CD4-positive, alpha-beta T cell treated with Interleukin-2 at 100 ng/mL for 4 hours (primary cell): Measurements from ENCODE around the gene ZBTB39.
"Not testable (repeated sequence)": the region's sequence is repeated elsewhere in the genome, so short reads cannot be mapped to it uniquely, and the experiment has no call there.

Experiments
- DNase-seq: peaks from one replicate; pipeline ENCODE4 v3.0.0-alpha.2; 2020; ENCODE audit warnings: low spot score

The ZBTB39 gene

DNA sequence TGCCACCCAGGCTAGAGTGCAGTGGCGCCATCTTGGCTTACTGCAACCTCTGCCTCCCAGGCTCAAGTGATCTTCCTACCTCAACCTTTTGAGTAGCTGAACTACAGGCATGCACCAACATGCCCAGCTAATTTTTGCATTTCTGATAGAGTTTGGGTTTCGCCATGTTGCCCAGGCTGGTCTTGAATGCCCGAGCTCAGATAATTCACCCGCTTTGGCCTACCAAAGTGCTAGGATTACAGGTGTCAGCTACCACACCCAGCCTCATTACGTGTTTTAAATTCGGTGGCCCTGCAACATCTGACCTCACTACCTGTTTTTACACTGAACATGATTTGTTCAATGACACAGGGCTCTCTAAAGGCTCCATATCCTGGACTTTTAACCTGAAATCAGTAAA, 26.1 kb downstream of the ZBTB39 start:
- DNase-seq: no peak

DNA sequence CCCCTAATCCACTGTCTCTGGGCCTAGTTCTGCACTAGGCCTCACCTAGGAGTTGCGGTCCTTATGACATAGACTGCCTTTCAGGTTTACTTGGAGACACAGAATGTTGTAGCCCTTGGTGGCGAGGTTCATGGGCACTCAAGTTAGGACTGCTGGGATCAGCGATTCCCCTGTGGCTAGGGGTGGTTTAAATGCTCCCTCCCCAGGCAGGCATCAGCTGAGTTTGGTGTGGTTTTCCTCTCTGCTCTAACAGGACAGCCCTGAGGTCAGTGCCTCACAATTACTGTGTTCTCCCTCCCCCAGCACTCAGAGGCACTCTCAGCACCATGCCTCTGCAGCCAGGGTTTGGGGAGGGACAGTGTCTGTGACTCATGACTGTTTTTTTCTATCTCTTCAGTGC, 26.7 kb downstream of the ZBTB39 start:
- no peak for DNase-seq

DNA sequence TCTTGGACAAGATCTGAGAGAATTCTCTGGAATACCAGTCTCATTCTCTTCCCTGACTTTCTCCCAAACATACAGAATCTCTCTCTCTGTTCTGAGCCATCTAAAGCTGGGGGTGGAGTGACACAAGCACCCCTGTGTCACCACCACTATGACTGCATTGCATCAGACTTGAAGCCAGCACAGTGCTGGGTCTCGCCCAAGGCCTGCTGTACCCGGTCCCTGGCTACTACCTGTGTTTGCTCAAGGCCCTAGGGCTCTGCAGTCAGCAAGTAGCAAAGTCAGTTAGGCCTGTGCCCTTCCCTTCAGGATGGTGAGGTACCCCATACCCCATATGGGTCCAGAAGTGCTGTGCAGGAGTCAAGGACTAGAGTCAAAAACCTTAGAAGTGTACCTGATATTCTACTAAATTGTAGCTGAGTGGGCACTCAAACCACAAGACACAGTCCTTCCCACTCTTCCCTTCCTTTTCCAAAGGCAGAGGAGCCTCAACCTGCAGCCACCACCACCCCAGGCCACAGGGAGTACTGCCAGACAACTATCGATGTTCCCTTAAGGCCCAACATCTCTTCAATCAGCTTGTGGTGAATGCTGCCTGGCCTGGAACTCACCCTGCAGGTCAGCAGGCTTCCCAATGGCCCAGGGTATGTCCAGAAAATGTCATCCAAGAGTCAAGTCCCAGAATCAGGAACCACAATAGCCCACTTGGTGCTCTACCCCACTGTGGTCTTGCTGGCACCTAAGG, 27.8 kb downstream of the ZBTB39 start:
- no peak for DNase-seq

DNA sequence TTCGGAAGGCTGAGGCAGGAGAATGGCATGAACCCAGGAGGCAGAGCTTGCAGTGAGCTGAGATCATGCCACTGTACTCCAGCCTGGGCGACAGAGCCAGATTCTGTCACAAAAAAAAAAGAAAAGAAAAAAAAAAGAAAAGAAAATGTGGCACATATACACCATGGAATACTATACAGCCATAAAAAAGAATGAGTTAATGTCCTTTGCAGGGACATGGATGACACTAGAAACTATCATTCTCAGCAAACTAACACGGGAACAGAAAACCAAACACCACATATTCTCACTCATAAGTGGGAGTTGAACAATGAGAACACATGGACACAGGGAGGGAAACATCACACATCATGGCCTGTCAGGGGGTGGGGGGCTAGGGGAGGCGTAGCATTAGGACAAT, 29.0 kb downstream of the ZBTB39 start:
- not testable (repeated sequence) for DNase-seq

DNA sequence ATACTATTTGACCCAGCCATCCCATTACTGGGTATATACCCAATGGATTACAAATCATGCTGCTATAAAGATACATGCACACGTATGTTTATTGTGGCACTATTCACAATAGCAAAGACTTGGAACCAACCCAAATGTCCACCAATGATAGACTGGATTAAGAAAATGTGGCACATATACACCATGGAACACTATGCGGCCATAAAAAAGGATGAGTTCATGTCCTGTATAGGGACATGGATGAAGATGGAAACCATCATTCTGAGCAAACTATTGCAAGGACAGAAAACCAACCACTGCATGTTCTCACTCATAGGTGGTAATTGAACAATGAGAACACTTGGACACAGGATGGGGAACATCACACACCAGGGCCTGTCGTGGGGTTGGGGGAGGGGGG, 32.1 kb downstream of the ZBTB39 start:
- DNase-seq: not testable (repeated sequence)

DNA sequence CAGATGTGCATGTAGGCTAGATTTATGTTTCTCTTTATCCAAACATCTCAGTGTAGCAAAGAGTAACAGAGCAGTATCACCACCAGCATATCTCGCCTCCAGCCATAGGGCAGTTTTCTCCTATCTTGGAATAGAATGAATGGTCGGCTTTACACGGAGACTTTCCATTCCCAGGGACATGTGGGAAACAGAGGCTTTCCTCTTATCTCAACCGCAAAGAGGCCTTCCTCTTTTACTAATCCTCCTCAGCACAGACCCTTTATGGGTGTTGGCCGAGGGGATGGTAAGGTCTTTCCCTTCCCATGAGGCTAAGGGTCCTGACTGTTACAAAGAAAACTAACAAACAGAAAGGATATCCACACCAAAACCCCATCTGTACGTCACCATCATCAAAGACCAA, 37.4 kb downstream of the ZBTB39 start:
- DNase-seq: not testable (repeated sequence)

DNA sequence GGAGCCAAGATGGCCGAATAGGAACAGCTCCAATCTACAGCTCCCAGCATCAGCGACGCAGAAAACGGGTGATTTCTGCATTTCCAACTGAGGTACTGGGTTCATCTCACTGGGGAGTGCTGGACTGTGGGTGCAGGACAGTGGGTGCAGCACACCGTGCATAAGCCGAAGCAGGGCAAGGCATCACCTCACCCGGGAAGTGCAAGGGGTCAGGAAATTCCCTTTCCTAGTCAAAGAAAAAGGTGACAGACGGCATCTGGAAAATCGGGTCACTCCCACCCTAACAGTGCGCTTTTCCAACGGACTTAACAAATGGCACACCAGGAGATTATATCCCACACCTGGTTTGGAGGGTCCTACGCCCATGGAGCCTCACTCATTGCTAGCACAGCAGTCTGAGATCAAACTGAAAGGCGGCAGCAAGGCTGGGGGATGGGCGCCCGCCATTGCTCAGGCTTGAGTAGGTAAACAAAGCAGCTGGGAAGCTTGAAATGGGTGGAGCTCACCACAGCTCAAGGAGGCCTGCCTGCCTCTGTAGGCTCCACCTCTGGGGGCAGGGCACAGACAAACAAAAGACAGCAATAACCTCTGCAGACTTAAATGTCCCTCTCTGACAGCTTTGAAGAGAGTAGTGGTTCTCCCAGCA, 40.2 kb downstream of the ZBTB39 start:
- DNase-seq: not testable (repeated sequence)

DNA sequence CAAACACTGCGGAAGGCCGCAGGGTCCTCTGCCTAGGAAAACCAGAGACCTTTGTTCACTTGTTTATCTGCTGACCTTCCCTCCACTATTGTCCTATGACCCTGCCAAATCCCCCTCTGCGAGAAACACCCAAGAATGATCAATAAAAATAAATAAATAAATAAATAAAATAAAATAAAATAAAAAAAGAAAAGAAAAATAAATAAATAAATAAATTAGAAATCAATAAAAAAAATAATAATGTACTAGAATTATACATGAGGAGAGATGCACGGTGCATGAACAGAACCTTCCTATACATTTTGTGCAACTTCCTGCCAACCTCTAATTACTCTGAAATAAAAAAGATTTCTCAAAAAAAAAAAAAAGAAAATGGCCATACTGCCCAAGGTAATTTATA, 41.2 kb downstream of the ZBTB39 start:
- not testable (repeated sequence) for DNase-seq

DNA sequence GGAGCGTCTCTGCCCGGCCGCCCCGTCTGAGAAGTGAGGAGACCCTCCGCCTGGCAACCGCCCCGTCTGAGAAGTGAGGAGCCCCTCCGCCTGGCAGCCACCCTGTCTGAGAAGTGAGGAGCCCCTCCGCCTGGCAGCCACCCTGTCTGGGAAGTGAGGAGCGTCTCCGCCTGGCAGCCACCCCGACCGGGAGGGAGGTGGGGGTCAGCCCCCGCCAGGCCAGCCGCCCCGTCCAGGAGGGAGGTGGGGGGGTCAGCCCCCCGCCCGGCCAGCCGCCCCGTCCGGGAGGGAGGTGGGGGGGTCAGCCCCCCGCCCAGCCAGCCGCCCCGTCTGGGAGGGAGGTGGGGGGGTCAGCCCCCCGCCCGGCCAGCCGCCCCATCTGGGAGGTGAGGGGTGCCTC, 42.8 kb downstream of the ZBTB39 start:
- not testable (repeated sequence) for DNase-seq

DNA sequence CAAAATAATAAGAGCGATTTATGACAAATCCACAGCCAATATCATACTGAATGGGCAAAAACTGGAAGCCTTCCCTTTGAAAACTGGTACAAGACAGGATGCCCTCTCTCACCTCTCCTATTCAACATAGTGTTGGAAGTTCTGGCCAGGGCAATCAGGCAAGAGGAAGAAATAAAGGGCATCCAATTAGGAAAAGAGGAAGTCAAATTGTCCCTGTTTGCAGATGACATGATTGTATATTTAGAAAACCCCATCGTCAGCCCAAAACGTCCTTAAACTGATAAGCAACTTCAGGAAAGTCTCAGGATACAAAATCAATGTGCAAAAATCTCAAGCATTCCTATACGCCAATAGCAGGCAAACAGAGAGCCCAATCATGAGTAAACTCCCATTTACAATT, 44.1 kb downstream of the ZBTB39 start:
- not testable (repeated sequence) for DNase-seq

DNA sequence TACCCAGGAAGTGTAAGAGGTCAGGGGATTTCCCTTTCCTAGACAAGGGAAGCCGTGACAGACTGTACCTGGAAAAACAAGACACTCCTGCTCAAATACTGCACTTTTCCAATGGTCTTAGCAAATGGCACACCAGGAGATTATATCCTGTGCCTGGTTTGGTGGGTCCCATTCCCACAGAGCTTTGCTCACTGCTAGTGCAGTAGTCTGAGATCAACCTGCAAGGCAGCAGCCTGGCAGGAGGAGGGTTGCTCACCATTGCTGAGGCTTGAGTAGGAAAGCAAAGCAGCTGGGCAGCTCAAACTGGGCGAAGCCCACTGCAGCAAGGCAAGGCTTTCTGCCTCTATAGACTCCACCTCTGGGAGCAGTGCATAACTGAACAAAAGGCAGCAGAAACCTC, 47.9 kb downstream of the ZBTB39 start:
- DNase-seq: no peak

DNA sequence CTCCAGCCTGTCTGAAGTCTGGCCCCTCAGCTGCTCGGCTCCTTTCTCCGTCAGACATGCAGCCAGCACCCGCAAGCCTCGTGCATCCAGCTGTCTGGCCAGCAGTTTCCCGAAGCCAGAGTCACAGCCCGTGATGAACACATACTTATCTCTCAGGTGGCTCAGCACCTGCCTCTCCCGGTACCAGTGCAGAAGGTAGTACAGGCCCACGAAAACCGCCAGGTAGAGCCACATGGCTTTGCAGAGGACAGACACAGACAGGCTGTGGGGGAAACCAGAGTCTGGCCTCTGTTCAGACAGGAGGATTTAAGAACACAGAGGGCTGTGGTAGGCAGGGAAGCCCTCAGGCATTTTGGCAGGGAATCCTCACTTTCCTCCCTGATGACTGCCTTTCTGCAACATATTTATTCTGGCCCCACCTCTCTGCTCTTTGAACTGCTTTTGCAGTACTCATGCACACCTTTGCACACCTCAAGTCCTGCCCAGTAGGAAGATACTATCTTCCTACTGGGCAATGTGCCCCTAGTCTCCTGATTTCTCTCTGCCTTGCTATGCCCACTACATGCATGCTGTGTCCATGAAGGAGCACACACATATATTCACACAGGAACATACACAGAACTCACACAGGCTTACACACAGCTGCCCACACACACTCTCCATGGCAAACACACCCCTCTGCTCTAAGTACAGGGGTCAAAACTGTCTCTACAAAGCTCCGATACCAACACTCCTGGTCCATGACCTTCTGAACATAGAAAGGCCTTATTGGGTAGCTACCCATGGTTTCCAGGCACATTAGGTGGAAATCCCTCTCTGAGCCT, 48.9 kb downstream of the ZBTB39 start, which contains the start of gene RDH16:
RDH16 (minus strand) TSS at position 380 of the 824 bp plus-strand sequence; CDS start at position 234, 146 bp downstream.
- no peak for DNase-seq

DNA sequence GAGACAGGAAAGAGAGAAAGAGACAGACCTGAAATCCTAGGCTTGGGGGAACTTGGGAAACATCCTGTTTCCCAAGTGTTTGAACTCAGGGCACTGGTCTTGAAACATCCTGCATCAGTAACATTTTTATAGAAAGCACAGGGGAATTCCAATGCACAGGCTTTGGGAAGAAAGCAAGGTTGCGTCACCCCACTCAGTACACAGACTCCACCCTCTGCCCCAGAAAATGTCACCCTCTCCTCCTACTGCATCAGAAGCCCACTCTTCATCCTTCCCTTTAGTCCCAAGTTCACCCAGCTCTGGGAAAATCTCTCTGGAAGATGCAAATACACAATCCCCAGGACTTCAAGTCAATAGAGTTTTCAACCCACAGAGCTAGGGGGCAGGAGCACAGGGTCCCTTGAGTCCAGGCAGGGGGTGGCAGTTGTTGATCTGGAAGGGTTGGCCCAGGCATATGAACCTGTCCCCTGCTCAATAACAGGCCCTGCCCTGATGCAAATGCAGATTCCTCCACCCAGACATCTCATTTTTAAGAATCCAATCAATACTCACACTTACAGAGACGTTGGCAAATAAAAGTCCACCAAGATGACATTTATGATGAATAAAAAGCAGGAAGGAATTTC, 50.6 kb downstream of the ZBTB39 start:
- DNase-seq: no peak

DNA sequence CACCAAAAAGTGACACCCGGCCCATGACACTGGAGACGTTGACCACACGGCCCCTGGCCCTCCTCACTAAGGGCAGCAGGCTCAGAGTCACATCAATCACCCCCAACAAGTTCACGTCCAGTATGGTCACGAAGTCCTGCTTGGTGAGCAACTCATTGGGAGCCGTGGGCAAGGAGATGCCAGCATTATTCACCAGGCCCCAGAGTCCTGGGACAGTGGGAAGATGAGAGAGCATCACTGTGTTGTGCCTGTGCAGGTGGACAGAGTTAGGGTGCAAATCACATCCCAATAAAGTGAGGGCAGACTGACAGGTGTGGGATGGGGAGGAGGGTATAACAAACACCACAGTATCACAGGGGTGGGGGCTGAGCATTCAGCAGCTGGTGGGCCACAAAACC, 51.4 kb downstream of the ZBTB39 start:
- no peak for DNase-seq

DNA sequence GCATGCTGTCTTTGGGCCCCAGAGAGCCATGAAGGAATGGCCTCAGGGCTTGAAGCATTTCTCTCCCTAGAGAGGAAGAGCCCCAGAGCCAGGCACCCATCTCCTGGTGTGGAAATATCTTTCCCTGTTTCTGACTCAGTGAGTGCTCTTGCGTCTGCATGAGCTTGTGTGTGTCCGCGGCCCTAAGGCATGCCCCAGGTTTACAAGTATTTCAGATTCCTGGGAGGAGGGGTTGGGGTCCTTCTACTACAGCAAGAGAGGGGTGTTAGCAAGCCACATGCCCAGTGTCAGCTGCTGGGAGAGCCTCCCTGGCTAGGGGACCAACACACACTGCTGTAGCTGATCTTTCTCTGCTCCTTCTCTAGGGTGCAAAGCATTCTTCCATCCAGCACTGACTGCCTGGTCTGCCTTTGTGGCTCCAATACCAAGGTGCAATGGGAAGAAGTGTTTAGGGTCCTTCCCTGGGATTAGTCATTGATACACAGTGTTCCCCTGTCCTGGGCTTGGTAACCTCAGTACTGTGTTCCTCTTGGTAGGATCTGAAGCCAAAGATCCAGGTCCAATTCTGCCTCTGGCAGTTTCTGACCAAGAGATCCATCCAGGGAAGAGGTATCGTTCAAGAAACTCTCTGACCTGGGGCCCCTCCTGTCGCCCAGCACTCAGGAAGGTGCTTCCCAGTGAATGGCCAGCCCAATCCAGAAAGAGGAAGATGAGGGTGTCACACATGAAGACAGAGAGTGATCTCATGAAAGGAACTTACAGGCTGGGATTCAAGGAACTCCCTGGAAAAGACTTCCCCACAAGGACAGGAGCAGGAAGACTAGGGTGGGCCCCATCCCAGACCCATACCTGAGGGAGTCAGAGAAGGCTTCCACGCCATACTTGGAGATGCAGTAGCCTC, 52.0 kb downstream of the ZBTB39 start:
- DNase-seq: no peak

DNA sequence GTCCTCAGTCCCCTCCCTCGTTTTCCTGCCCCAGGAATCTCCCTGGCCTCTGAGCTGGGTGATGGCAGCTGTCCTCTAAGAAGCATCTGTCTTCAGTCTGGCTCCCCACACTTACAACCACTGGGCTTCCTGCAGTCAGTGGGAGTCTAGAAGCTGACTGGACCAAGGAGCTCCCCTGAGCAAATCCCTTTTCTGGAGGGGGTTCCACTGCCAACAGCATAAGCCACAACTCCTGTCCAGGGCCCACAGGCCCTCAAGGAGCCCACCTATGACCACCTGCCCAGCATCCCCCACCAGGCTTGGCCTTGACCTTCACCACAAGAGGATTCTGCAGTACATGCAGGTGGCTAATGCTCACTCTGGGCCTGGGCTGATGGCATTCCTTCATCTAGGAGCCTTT, 53.0 kb downstream of the ZBTB39 start:
- no peak for DNase-seq

DNA sequence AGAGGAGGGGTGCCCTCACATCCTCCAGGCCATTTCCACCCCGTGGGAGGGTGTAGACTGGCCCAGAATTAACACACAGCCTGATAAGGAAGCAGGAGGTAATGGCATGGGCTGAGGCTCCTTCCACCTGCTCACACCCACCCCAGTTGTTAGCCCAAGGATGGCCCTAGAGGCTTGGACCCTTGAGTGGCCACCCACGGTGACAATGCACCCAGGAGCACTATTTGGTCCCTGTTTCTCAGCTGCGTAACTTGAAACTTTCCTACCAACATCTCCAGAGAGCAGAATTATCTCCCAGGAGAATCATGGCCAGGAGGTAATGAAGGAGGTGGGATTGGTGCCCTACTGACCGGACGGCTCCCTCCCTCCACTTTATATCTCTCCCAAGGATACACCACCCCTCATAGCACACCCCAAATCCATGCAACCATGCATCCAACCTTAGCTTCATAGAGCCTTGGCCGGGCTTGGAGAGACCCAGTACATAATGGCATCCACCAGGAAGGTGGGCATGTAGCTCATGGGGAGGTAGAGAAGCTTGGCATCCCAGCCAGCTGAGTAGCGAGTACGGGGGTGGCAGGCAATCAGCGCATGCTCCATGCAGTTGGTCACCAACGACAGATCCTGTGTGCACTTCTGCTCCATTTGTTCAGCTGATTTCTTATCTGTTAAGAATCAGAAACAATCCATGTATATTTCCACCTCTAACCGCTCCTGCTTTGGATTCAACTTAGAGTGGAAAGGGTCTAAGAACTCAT, 54.6 kb downstream of the ZBTB39 start:
- no peak for DNase-seq

DNA sequence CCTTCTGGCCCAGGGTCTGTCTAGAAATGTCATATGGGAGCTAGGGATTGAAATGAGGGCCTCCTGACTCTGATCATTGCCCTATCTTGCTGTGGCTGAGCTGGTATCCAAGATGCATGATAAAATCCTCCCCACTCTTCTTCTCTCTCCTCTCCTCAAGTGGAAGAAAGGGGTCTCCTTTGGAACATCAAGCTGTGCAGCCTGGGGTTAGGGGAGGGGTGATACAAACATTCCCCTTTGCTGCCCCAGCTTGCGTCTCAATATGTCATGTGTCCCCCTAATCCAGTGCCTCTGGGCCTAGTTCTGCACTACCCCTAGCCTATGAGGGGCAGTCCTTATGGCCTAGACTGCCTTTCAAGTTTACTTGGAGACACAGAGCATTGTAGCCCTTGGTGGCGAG, 57.5 kb downstream of the ZBTB39 start:
- DNase-seq: no peak
